Measurements from ENCODE around the gene NOC2L.

Gene NOC2L

DNA sequence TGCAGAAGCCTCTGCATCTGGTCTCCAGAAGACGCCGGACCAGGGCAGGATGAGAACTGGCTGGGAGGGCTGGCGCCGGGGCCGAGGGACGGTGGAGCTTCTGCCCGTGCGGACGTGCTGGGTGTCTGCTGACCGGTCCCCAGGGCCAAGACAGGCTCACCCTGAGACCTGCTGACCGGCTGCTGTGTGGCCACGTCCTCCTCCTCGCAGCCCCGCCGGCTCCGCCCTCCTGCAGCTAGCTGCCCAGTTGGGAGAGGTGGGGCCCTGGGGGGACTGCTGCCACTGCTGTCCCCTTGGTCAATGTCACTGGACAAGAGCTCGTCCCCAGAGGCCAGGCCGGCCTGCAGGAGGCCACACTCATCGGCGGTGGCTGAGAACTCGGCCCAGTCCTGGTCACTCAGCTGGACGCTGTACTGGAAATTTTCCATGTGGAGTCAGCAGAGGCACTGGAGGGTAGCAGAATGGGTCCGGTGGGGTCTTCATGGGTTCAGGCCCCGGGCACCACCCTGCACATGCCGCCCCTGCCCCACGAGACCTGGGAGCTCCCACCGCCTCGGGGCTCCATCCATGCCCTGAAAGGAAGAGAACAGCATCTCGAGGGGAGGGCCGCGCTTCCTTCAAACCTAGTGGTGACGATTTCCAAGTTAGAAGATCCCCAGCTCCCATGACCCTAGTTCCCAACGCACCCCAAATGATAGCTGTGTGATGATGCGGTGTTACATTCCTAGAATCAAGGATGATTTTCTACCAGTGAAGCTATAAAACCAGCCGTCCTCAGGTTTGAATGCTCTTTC is 21.7 kb upstream of the NOC2L start:
- H3K27me3 ChIP-seq (ENCODE audit: insufficient read depth, poor library complexity, severe bottlenecking) = peaks cover 34% of the 10 kb centered on the region
- H3K27ac ChIP-seq (replicated peaks) = no peak overlapping the region
- no peak for TF ChIP-seq POLR2AphosphoS5 (IDR thresholded peaks at IDR 0.05; ENCODE audit: low read depth)
- TF ChIP-seq SPI1 (IDR thresholded peaks at IDR 0.05; ENCODE audit: borderline replicate concordance, low read depth) = no peak
- TF ChIP-seq, protein P1, sequence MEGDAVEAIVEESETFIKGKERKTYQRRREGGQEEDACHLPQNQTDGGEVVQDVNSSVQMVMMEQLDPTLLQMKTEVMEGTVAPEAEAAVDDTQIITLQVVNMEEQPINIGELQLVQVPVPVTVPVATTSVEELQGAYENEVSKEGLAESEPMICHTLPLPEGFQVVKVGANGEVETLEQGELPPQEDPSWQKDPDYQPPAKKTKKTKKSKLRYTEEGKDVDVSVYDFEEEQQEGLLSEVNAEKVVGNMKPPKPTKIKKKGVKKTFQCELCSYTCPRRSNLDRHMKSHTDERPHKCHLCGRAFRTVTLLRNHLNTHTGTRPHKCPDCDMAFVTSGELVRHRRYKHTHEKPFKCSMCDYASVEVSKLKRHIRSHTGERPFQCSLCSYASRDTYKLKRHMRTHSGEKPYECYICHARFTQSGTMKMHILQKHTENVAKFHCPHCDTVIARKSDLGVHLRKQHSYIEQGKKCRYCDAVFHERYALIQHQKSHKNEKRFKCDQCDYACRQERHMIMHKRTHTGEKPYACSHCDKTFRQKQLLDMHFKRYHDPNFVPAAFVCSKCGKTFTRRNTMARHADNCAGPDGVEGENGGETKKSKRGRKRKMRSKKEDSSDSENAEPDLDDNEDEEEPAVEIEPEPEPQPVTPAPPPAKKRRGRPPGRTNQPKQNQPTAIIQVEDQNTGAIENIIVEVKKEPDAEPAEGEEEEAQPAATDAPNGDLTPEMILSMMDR (IDR thresholded peaks at IDR 0.05; ENCODE audit: insufficient read depth, low read length) = no peak
- no peak for TF ChIP-seq GABPA (IDR thresholded peaks at IDR 0.05; ENCODE audit: low read depth)
- TF ChIP-seq REST (IDR thresholded peaks at IDR 0.05; ENCODE audit: insufficient replicate concordance, low read depth) = no peak
- no peak for DNase-seq (ENCODE audit: low read depth in 1 of 2, low spot score in 1 of 2)
- H3K4me3 ChIP-seq (replicated peaks; ENCODE audit: insufficient read depth, low read length) = no peak overlapping the region

DNA sequence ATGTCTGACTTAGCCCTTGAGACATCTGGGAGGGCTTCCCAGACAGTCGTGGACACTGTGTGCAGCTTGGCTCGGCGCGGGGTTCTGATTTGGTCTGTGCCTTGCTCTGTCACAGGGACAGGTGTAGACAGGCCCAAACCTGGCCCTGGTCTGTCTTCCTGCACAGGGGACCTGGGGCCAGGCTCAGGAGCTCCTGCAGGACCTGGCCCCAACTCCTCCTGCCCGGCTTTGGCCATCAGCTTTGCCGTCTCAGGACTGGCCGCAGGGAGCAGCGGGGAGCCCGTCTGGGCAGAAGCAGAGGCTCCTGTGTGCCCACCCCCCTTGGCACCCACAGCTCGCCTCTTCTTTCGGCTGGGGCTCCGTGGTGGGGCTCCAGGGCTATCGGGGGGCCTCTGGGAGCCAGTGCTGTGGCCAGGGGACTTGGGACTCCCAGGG is 21.1 kb upstream of the NOC2L start:
- no peak overlapping the region for H3K27ac ChIP-seq (replicated peaks)
- DNase-seq (ENCODE audit: low read depth in 1 of 2, low spot score in 1 of 2) = no peak
- H3K27me3 ChIP-seq (ENCODE audit: insufficient read depth, poor library complexity, severe bottlenecking) = peaks cover 34% of the 10 kb centered on the region

DNA sequence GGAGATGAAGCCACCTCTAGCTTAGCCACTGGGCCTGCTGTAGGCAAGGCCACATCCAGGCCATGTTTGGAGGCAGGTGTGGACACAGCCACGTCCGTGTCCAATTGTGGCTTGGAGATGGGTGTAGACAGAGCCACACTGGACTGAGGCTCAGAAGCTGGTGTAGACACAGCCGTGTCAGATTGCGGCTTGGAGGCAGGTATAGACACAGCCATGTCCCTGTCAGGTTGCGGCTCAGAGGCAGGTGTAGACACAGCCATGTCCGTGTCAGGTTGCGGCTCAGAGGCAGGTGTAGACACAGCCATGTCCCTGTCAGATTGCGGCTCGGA is 20.7 kb upstream of the NOC2L start:
- H3K4me3 ChIP-seq (replicated peaks; ENCODE audit: insufficient read depth, low read length) = no peak overlapping the region
- no peak overlapping the region for H3K27ac ChIP-seq (replicated peaks)
- TF ChIP-seq, protein P1 (IDR thresholded peaks at IDR 0.05; ENCODE audit: insufficient read depth, low read length) = no peak
- TF ChIP-seq POLR2AphosphoS5 (IDR thresholded peaks at IDR 0.05; ENCODE audit: low read depth) (no peak), SPI1 (IDR thresholded peaks at IDR 0.05; ENCODE audit: borderline replicate concordance, low read depth) (no peak), REST (IDR thresholded peaks at IDR 0.05; ENCODE audit: insufficient replicate concordance, low read depth) (no peak), GABPA (IDR thresholded peaks at IDR 0.05; ENCODE audit: low read depth) (no peak)
- DNase-seq (ENCODE audit: low read depth in 1 of 2, low spot score in 1 of 2) = no peak
- H3K27me3 ChIP-seq (ENCODE audit: insufficient read depth, poor library complexity, severe bottlenecking) = peaks cover 33% of the 10 kb centered on the region

More for the DNA sequence above, 21.1 kb upstream of the NOC2L start:
- TF ChIP-seq, protein P1 (IDR thresholded peaks at IDR 0.05; ENCODE audit: insufficient read depth, low read length) = no peak
- TF ChIP-seq GABPA (IDR thresholded peaks at IDR 0.05; ENCODE audit: low read depth) (no peak), REST (IDR thresholded peaks at IDR 0.05; ENCODE audit: insufficient replicate concordance, low read depth) (no peak), POLR2AphosphoS5 (IDR thresholded peaks at IDR 0.05; ENCODE audit: low read depth) (no peak), SPI1 (IDR thresholded peaks at IDR 0.05; ENCODE audit: borderline replicate concordance, low read depth) (no peak)
- no peak overlapping the region for H3K4me3 ChIP-seq (replicated peaks; ENCODE audit: insufficient read depth, low read length)
